RWPE2 (cell line): ENCODE results near the gene MRE11.

Experiments
- ATAC-seq: fragments of 200-7000 bp; cut with Tn5 transposase; 3 replicates; pipeline ENCODE4 v1.9.1; 2021; ENCODE audit warnings: low read depth
- DNase-seq: peaks from one replicate; pipeline ENCODE4 v3.0.0-alpha.2; 2020; ENCODE audit warnings: low spot score
- H3K27ac ChIP-seq: fragments of 450-650 bp; 2 replicates; pipeline ENCODE4 v1.5.1; 2017; ENCODE audit warnings: mild to moderate bottlenecking; ENCODE audit not compliant: poor library complexity, severe bottlenecking
- H3K27me3 ChIP-seq: fragments of 250-450 bp; sonication (Bioruptor Pico); 2 replicates; pipeline ENCODE4 v1.5.1; 2021; ENCODE audit warnings: mild to moderate bottlenecking, moderate library complexity; ENCODE audit not compliant: insufficient read depth, poor library complexity, severe bottlenecking
- H3K36me3 ChIP-seq: fragments of 250-450 bp; sonication (Bioruptor Pico); 2 replicates; pipeline ENCODE4 v1.5.1; 2020; ENCODE audit warnings: low read depth, mild to moderate bottlenecking, moderate library complexity
- H3K4me1 ChIP-seq: fragments of 250-450 bp; sonication (Bioruptor Pico); 2 replicates; pipeline ENCODE4 v1.5.1; 2021; ENCODE audit warnings: mild to moderate bottlenecking, moderate library complexity; ENCODE audit not compliant: insufficient read depth, poor library complexity, severe bottlenecking
- H3K4me3 ChIP-seq: fragments of 250-450 bp; sonication (Bioruptor Pico); 2 replicates; pipeline ENCODE4 v1.5.1; 2021; ENCODE audit warnings: mild to moderate bottlenecking, moderate library complexity; ENCODE audit not compliant: severe bottlenecking
- H3K9me3 ChIP-seq: fragments of 250-450 bp; sonication (Bioruptor Pico); 2 replicates; pipeline ENCODE4 v1.5.1; 2021; ENCODE audit warnings: mild to moderate bottlenecking, moderate library complexity; ENCODE audit not compliant: severe bottlenecking
- CTCF ChIP-seq: fragments of 450-650 bp; IDR thresholded peaks from one replicate; pipeline ENCODE4 v1.5.1; 2017; ENCODE audit warnings: mild to moderate bottlenecking, moderate library complexity; ENCODE audit not compliant: poor library complexity, severe bottlenecking

MRE11 gene

DNA sequence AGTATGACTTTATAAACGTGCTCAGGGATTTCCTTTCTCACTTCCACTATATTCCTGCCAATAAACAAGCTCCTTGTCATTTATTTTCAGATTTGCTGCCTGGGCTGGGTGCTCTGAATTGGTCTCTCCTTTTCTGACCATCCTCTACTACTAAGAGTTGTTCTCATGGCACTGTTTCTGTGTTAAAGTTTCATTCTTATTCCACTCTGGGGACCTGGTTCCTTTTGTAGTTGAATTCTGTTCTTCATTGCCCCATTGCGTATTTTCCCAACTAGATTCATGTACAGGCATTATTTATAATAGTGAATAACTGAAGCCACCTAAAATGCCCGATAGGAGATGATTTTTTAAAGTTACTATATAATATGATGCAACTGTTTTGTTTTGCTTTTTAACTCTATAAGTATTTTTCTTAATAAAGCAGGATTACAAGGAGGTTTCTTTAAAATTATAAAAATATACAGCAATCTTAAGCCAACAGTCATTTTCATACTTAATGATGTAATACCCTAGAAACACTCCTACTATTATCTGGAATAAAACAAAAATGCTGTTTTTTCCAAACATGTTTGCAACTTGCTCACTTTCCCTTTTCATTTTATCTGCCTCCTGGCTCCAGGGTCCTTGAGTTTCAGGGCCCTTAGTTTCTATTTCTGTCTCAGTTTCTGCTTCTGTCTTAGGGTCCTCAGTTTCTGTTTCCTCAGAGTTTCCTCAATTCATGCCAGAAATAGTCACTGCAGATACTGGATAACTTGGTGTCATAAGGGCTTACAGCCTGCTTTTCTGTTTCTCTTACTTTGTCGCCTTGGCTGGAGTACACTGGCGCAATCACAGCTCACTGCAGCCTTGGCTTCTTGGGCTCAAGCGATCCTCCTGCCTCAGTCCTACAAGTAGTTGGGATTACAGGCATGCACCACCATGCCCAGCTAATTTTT lies 40.3 kb upstream of the MRE11 start:
- Histone ChIP-seq H3K27ac (no peak overlapping the region), H3K36me3 (no peaks in the 10 kb centered on the region), H3K4me1 (no peaks in the 10 kb centered on the region), H3K4me3 (no peak overlapping the region), H3K9me3 (no peaks in the 10 kb centered on the region), H3K27me3 (no peaks in the 10 kb centered on the region)
- no peak for TF ChIP-seq CTCF
- DNase-seq (no peak), ATAC-seq (no peak)

DNA sequence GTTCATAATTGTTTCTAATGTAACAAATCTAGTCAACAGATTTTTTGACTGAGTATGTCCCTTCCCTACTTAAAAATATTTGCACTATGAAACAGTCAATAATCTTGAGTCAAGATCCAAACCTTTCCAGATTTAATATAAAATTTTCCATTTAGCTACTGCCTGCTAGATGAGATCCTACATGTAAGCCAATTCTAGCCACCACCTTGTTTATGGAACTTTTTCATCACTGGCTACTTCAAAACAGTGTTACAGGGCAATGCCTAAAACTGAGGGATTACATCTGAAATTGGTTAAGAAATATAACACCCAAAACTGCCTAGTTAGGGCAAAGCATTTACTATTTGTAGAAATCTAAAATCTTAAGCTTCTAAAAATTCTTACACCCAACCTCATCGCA lies 39.6 kb upstream of the MRE11 start:
- DNase-seq = no peak
- H3K9me3 ChIP-seq = no peaks in the 10 kb centered on the region
- no peaks in the 10 kb centered on the region for H3K27me3 ChIP-seq
- no peaks in the 10 kb centered on the region for H3K36me3 ChIP-seq
- no peak for TF ChIP-seq CTCF
- no peak for ATAC-seq
- H3K4me1 ChIP-seq = no peaks in the 10 kb centered on the region
- no peak overlapping the region for H3K27ac ChIP-seq
- no peak overlapping the region for H3K4me3 ChIP-seq

DNA sequence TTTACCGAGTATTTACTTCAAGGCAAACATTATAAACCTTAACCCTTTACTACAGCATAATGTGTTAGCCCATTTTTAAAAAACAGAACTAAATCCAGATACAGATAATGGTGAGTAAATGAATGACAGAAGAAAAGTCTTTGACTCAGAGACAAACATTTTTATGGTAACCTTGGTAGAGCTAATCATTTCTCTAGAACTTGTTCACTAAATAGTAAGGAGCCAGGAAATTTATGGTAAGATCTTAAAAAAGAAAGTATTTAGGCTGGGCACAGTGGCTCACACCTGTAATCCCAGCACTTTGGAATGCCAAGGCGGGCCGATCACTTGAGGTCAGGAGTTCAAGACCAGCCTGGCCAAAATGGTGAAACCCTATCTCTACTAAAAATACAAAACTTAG lies 38.6 kb upstream of the MRE11 start:
- Histone ChIP-seq H3K4me1 (no peaks in the 10 kb centered on the region), H3K27me3 (no peaks in the 10 kb centered on the region), H3K36me3 (no peaks in the 10 kb centered on the region), H3K9me3 (no peaks in the 10 kb centered on the region), H3K27ac (no peak overlapping the region), H3K4me3 (no peak overlapping the region)
- no peak for DNase-seq
- no peak for TF ChIP-seq CTCF
- ATAC-seq = no peak

DNA sequence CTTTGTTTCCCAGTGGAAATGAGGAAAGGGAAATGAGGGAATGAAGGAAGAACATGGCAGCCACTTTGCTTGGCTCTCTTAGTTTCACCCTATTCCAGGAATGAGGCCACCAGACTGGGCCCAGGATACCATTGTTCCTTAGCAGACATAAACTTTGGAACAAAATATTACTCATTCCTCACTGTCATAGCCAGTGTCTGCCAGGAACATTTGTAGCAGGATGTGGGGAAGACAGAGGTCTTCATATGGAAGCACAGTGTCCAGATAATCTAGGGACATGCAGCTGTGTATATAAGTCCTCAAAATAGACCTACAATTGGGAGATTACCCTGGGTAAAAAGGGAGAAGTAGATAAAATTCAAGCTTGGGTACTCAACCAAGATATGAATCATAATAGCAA lies 34.9 kb upstream of the MRE11 start:
- TF ChIP-seq CTCF = no peak

More for the DNA sequence above, 34.9 kb upstream of the MRE11 start:
- H3K36me3 ChIP-seq = no peaks in the 10 kb centered on the region
- no peak overlapping the region for H3K27ac ChIP-seq
- H3K4me3 ChIP-seq = no peak overlapping the region
- H3K9me3 ChIP-seq = no peaks in the 10 kb centered on the region
- DNase-seq (no peak), ATAC-seq (no peak)
- H3K27me3 ChIP-seq = no peaks in the 10 kb centered on the region
- no peaks in the 10 kb centered on the region for H3K4me1 ChIP-seq
